ENCODE data around the gene MYH11. TPM values are rescaled to one million over a fixed set of nuclear protein-coding genes. Genes with fewer than 3 reads are reported as not detected.

MYH11 gene
- total and polyA plus RNA-seq, 5 donors, result 70.6 to 420 (median 110) TPM

GRCh38 chr16:15749371-15749770 is 107.5 kb downstream of the MYH11 start:
- intact Hi-C loops (cut with DNase I), result no loop called here
- Histone ChIP-seq H3K4me3 (ENCODE audit: low read length) (no peak overlapping the region), H3K27me3 (ENCODE audit: control insufficient read depth, insufficient read depth) (no peaks in the 10 kb centered on the region), H3K9me3 (ENCODE audit: control insufficient read depth, low read length) (no peaks in the 10 kb centered on the region), H3K4me1 (ENCODE audit: control insufficient read depth, insufficient read depth, low read length) (no peaks in the 10 kb centered on the region), H3K27ac (ENCODE audit: low read length) (no peak overlapping the region)
- ATAC-seq (no peak), DNase-seq (no peak)
- 47% methylated on average over 2 of the region's 2 CpGs for WGBS

DNA sequence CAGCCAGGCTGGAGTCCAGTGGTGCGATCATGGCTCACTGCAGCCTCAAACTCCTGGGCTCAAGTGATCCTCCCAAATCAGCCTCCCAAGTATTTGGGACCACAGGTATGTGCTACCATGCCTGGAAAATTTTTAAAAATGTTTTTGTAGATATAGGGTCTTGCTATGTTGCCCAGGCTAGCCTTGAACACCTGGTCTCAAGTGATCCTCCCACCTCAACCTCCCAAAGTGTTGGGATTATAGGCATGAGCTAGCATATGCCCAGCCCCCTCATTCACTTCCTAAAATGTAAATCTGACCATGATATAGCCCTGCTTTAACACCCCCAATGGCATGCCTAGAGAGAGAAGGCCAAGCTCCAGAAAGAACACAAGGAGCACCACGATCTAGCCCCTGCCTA is 108.2 kb downstream of the MYH11 start:
- DNase-seq, result no peak
- H3K4me1 ChIP-seq (ENCODE audit: control insufficient read depth, insufficient read depth, low read length), result no peaks in the 10 kb centered on the region
- no peak overlapping the region for H3K4me3 ChIP-seq (ENCODE audit: low read length)
- ATAC-seq, result no peak
- WGBS, result 92% methylated on average over 2 of the region's 2 CpGs
- H3K27me3 ChIP-seq (ENCODE audit: control insufficient read depth, insufficient read depth), result no peaks in the 10 kb centered on the region
- no peaks in the 10 kb centered on the region for H3K9me3 ChIP-seq (ENCODE audit: control insufficient read depth, low read length)
- intact Hi-C loops (cut with DNase I), result no loop called here
- no peak overlapping the region for H3K27ac ChIP-seq (ENCODE audit: low read length)

- Histone ChIP-seq H3K27me3 (ENCODE audit: control insufficient read depth, insufficient read depth) (no peaks in the 10 kb centered on the region), H3K27ac (ENCODE audit: low read length) (no peak overlapping the region), H3K4me1 (ENCODE audit: control insufficient read depth, insufficient read depth, low read length) (no peaks in the 10 kb centered on the region), H3K9me3 (ENCODE audit: control insufficient read depth, low read length) (no peaks in the 10 kb centered on the region), H3K4me3 (ENCODE audit: low read length) (no peak overlapping the region)
- WGBS, result 95% methylated on average over 14 of the region's 14 CpGs
- ATAC-seq, result no peak
- DNase-seq, result no peak
- intact Hi-C loops (cut with DNase I), result no loop called here
Measured at GRCh38 chr16:15747937-15748336, 108.9 kb downstream of the MYH11 start.

DNA sequence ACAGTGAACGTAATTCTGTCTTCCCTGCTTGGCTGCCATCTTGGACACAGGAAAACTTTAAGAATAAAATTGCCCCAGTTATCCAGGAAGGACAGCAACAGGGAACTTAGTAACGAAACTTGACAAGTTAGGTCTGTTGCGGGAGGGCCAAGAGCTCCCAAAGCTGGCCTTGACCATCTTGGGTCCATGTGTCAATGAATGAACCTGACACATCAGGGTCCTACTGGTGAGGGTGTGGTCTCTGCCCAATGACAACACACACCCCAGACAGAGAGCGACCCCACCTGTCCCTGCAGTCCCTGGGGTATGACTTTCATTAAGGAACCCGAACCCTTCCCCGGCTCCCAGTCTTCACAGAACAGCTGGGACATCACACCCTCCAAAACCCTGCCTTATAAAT is 110.5 kb downstream of the MYH11 start:
- H3K4me3 ChIP-seq (ENCODE audit: low read length), result no peak overlapping the region
- no peaks in the 10 kb centered on the region for H3K4me1 ChIP-seq (ENCODE audit: control insufficient read depth, insufficient read depth, low read length)
- no peak overlapping the region for H3K27ac ChIP-seq (ENCODE audit: low read length)
- no peaks in the 10 kb centered on the region for H3K27me3 ChIP-seq (ENCODE audit: control insufficient read depth, insufficient read depth)
- DNase-seq (no peak), ATAC-seq (no peak)
- H3K9me3 ChIP-seq (ENCODE audit: control insufficient read depth, low read length), result no peaks in the 10 kb centered on the region
- intact Hi-C loops (cut with DNase I), result no loop called here
- whole genome bisulfite sequencing, result 97% methylated on average over 6 of the region's 6 CpGs

GRCh38 chr16:15743657-15744056 is 113.2 kb downstream of the MYH11 start:
- Histone ChIP-seq H3K9me3 (ENCODE audit: control insufficient read depth, low read length) (no peaks in the 10 kb centered on the region), H3K27me3 (ENCODE audit: control insufficient read depth, insufficient read depth) (no peaks in the 10 kb centered on the region), H3K4me3 (ENCODE audit: low read length) (no peak overlapping the region), H3K4me1 (ENCODE audit: control insufficient read depth, insufficient read depth, low read length) (no peaks in the 10 kb centered on the region), H3K27ac (ENCODE audit: low read length) (no peak overlapping the region)
- 70% methylated on average over 1 of the region's 1 CpG for WGBS
- no peak for DNase-seq
- no peak for ATAC-seq
- intact Hi-C loops (cut with DNase I), result no loop called here

GRCh38 chr16:15742716-15743115 is 114.1 kb downstream of the MYH11 start:
- no peaks in the 10 kb centered on the region for H3K27me3 ChIP-seq (ENCODE audit: control insufficient read depth, insufficient read depth)
- 98% methylated on average over 2 of the region's 2 CpGs for WGBS
- DNase-seq (no peak), ATAC-seq (no peak)
- H3K9me3 ChIP-seq (ENCODE audit: control insufficient read depth, low read length), result no peaks in the 10 kb centered on the region
- no peak overlapping the region for H3K4me3 ChIP-seq (ENCODE audit: low read length)
- intact Hi-C loops (cut with DNase I), result no loop called here
- H3K27ac ChIP-seq (ENCODE audit: low read length), result no peak overlapping the region
- H3K4me1 ChIP-seq (ENCODE audit: control insufficient read depth, insufficient read depth, low read length), result no peaks in the 10 kb centered on the region

DNA sequence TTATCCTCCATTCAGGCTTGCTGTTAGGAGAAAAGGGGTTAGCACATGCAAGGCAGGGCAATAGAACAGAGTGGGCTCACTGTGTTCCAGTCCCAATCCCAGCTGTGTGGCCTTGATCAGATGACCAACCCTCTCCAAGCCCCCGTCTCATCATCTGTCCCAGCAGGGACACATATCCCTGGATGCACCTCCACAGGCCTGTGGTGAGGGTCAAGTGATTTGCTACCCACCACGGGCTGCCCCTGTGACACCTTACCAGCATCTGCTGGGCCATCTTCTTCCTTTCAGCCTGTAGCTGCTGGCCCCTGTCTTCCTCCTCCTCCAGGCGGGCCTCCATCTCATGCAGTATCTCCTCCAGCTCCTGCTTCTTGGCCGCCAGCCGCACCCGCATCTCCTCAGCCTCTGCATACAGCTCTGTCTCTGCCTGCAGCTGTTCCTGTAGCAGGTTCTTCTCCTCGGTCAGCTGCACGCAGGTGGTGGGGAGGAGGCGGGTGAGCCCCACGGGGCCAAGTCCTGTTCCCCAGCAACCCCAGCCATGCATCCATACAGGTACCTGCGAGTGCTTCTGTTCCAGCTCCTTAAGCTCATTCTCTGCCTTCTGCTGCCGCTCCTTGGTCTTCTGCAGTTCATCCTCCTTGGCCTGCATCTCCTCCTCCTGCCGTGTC is 115.5 kb downstream of the MYH11 start:
- H3K27me3 ChIP-seq (ENCODE audit: control insufficient read depth, insufficient read depth), result no peaks in the 10 kb centered on the region
- intact Hi-C loops (cut with DNase I), result no loop called here
- ATAC-seq (peak in 1 of 2 donors; percentile 7), DNase-seq (no peak)
- H3K27ac ChIP-seq (ENCODE audit: low read length), result no peak overlapping the region
- no peak overlapping the region for H3K4me3 ChIP-seq (ENCODE audit: low read length)
- no peaks in the 10 kb centered on the region for H3K9me3 ChIP-seq (ENCODE audit: control insufficient read depth, low read length)
- 95% methylated on average over 13 of the region's 13 CpGs for WGBS
- no peaks in the 10 kb centered on the region for H3K4me1 ChIP-seq (ENCODE audit: control insufficient read depth, insufficient read depth, low read length)

GRCh38 chr16:15739950-15740349 is 116.9 kb downstream of the MYH11 start:
- H3K27ac ChIP-seq (ENCODE audit: low read length), result no peak overlapping the region
- H3K9me3 ChIP-seq (ENCODE audit: control insufficient read depth, low read length), result no peaks in the 10 kb centered on the region
- no peak for DNase-seq
- intact Hi-C loops (cut with DNase I), result no loop called here
- no peak for ATAC-seq
- no peak overlapping the region for H3K4me3 ChIP-seq (ENCODE audit: low read length)
- no peaks in the 10 kb centered on the region for H3K27me3 ChIP-seq (ENCODE audit: control insufficient read depth, insufficient read depth)
- WGBS, result 87% methylated on average over 6 of the region's 6 CpGs
- no peaks in the 10 kb centered on the region for H3K4me1 ChIP-seq (ENCODE audit: control insufficient read depth, insufficient read depth, low read length)

- no peak for ATAC-seq
- Histone ChIP-seq H3K4me3 (ENCODE audit: low read length) (no peak overlapping the region), H3K27me3 (ENCODE audit: control insufficient read depth, insufficient read depth) (no peaks in the 10 kb centered on the region), H3K27ac (ENCODE audit: low read length) (no peak overlapping the region), H3K4me1 (ENCODE audit: control insufficient read depth, insufficient read depth, low read length) (no peaks in the 10 kb centered on the region), H3K9me3 (ENCODE audit: control insufficient read depth, low read length) (no peaks in the 10 kb centered on the region)
- no peak for DNase-seq
- 89% methylated on average over 2 of the region's 2 CpGs for WGBS
- intact Hi-C loops (cut with DNase I), result no loop called here
Measured at GRCh38 chr16:15739464-15739863, 117.4 kb downstream of the MYH11 start.

DNA sequence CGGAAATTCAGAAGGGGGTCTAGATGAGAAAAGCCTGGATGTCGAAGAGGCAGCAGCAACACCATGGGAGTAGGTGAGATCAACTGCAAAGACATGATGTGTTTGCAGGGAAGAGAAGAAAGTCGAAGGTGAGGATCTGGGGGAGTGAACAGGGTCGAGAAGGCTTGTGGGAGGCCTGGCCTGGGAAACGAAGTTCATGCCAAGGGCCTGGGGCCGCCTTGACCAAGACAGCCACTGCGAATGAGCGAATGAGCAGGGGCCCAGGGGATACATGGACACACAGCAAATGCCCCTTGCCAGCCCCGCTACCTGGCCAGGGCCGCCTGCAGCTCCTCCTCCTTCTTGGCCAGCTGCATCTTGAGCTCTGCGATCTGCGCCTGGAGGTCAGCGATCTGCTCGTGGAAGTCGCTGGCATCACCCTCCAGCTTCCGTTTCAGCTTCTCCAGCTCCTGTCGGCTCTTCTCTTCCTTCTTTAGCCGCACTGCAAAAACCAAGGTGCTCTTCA is 119.6 kb downstream of the MYH11 start:
- Histone ChIP-seq H3K27ac (ENCODE audit: low read length) (no peak overlapping the region), H3K4me3 (ENCODE audit: low read length) (no peak overlapping the region), H3K27me3 (ENCODE audit: control insufficient read depth, insufficient read depth) (no peaks in the 10 kb centered on the region), H3K9me3 (ENCODE audit: control insufficient read depth, low read length) (no peaks in the 10 kb centered on the region), H3K4me1 (ENCODE audit: control insufficient read depth, insufficient read depth, low read length) (no peaks in the 10 kb centered on the region)
- intact Hi-C loops (cut with DNase I), result no loop called here
- ATAC-seq, result peak in 1 of 2 donors; percentile 9
- 81% methylated on average over 18 of the region's 18 CpGs for whole genome bisulfite sequencing
- no peak for DNase-seq

DNA sequence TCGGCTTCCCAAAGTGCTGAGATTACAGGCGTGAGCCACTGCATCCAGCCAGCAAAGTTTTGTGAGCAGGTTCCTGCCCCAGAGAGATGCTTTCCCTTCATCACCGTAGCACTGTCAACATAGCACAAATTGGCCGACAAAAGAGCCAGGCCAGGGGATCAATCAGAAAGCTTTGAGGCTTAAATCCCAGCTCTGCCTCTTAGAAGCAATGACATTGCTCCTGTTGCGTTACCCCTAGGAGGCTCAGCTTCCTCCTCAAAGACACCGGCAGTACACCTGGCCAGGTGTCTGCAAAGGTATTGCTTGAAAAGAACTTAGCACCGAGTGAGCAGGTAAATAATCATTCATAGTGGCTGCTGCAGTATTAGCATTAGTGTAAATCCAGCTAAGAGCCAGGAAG is 120.3 kb downstream of the MYH11 start:
- intact Hi-C loops (cut with DNase I), result no loop called here
- Histone ChIP-seq H3K27me3 (ENCODE audit: control insufficient read depth, insufficient read depth) (no peaks in the 10 kb centered on the region), H3K4me1 (ENCODE audit: control insufficient read depth, insufficient read depth, low read length) (no peaks in the 10 kb centered on the region), H3K9me3 (ENCODE audit: control insufficient read depth, low read length) (no peaks in the 10 kb centered on the region), H3K4me3 (ENCODE audit: low read length) (no peak overlapping the region), H3K27ac (ENCODE audit: low read length) (no peak overlapping the region)
- ATAC-seq (no peak), DNase-seq (no peak)
- WGBS, result 86% methylated on average over 7 of the region's 7 CpGs

DNA sequence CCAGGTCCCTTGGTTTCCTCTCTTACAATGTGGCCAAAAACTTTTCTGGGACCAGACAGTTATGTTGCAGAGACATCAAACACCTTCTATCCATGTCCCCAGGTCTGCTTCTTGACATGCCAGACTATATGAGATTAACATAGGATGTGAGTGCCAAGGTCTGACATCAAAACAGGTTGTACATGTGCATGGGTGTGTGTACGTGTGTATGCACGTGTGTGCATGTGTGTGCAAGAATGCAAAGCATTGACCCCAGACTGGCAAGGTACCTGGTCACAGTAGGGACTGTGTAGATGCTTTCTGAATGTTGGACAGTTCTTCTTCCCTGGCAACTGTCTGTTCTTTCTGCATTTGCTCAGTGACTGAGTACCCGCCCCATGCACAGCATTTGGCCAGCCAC is 121.2 kb downstream of the MYH11 start:
- ATAC-seq (no peak), DNase-seq (no peak)
- intact Hi-C loops (cut with DNase I), result no loop called here
- Histone ChIP-seq H3K9me3 (ENCODE audit: control insufficient read depth, low read length) (no peaks in the 10 kb centered on the region), H3K27me3 (ENCODE audit: control insufficient read depth, insufficient read depth) (no peaks in the 10 kb centered on the region), H3K4me3 (ENCODE audit: low read length) (no peak overlapping the region), H3K4me1 (ENCODE audit: control insufficient read depth, insufficient read depth, low read length) (no peaks in the 10 kb centered on the region), H3K27ac (ENCODE audit: low read length) (no peak overlapping the region)
- 94% methylated on average over 3 of the region's 3 CpGs for WGBS
